Fibroblast of skin of abdomen (primary cell): ENCODE measurements around the gene AGPAT4.
A peak's percentile ranks its signal among the peaks of the same experiment; 100 is the strongest.

Experiments
- DNase-seq: peaks from one replicate; pipeline ENCODE4 v3.0.0-alpha.2; 2013

AGPAT4 gene

DNA sequence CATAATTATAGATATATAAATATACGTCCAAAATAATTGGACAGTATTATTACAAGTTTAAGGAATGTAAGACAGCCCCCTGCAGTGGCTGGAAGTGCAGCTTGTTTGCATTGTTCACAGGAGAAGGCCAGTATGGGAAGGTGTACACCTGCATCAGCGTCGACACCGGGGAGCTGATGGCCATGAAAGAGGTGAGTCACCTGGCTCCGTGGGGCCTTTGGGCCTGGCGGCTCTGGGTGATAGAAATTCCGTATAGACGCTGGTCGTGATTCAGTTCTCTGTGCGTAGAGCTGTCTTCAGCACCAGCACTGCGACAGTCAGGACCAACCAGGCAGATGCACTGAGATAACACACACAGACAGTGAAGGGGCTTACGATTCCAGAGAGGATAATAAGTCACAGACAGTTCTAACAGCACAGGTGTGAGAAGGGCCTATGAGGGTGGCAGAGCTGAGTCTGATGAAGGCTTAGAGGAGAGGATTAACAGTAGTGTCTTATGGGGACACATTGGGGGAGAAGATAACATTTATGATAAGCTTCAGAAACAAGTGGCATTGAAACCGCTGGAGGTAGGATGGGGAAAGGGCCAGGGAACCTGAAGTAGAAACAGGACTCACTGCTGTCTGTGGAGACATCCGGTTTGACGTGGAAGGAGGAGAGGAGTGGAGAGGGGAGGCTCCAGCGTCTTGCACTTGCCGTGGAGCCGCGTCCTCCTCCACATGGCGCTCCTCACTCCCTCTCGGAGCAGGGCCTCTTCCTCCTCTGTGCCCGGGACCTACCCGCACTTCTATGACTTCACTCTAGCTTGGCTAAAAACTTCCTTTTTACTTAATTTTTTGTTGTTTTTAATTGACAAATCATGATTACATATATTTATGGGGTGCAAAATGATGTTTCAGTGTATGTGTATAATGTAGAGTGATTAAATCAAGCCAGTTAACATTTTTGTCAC is 165.8 kb downstream of the AGPAT4 start:
- DNase-seq, result no peak

DNA sequence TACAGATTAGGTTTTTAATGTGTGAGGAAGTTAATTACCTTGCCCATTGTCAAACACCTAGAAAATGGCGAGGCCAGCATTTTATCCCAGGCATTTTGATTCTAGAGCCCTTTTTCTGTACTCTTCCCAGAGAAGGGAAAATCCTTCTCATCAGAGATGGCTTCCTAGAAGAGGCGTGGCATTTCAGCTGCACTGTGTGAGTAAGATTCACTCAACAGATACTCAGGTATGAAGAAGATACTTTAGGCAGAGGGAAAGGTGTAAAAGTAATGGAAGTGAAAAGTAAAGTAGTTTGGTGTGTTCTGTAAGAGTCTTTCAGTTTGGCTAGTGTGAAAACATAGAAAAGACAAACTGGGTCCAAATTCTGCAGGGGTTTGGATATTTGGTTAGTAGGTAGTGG is 168.5 kb downstream of the AGPAT4 start:
- DNase-seq, result no peak

GRCh38 chr6:161104966-161105365 is 168.9 kb downstream of the AGPAT4 start:
- DNase-seq, result peak; percentile 44

DNA sequence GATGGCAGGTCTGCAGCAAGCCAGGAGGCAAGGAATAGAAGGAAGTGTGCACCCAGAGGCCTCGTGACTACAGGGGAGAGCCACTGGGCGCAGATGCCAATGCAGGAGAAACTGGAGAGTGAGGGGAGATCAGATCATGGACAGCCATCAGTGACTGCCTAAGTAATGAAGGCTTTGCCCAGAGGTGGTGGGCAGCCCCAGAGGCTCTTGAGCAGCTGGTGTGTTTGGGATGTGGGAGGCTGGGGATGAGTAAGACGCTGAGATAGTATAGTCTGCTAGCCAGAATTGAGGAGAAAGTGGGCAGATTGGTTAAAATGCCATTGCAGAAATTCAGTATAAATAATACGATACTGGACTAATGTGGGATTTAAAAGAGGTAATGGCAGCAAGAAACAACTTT is 170.4 kb downstream of the AGPAT4 start:
- no peak for DNase-seq

DNA sequence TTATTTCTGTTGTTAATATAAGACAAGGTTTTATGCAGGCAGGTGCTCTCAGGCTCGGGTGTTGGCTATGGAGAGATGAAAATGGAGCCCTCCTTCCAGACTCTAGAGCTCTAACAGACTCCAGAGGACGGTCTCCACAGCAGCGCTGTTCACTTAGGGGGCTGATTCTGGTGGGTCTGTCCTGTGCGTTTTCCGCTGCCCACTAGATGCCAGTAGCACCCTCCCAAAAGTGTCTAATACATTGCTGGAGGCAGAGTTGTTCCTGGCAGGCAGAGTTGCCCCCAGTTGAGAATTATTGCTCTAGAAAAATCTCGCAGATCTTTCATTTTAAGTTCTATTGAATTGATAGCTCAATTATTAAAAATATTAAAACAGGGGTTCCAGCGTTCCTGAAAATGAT is 172.3 kb downstream of the AGPAT4 start:
- DNase-seq, result no peak

DNA sequence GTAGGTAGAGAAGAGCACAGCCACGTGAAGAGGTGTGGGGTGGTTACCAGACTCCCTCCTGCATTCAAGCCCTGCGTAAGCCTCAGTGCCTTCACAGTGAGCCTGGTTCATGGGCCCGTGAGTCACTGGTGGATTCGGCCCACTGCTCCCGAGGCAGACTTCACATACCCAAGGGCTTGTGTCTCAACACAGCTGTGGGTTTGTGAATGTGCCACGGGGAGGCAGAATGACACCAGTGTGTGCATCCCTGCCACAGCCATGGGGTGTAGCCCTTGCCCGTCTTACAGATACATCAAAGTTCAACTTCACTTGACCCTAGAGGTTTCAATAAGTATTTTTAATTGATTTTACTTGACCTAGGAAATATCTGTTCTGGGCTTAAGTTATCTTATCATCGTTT is 173.8 kb downstream of the AGPAT4 start:
- no peak for DNase-seq

- no peak for DNase-seq
Observed at GRCh38 chr6:161095916-161096315, 177.9 kb downstream of the AGPAT4 start.

DNA sequence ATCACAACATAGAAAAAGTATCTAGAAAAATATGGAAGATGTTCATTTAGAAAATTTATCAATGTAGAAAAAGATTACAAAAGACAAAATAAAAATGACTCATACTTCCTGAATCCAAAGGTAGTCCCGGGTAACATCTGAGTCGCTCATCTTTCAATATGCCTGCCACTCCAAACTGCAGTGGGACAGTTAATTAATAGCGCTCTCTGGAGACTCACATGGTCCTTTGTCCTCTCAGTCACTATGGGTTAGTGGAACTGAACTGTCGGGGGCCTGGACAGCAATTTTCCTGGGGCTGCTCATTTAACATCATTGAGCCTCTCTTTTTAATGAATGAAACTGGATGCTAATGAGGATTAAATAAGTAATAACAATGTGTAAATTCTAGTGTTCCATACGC is 178.9 kb downstream of the AGPAT4 start:
- no peak for DNase-seq

GRCh38 chr6:161091972-161092701 is 181.7 kb downstream of the AGPAT4 start:
- DNase-seq, result peak; percentile 49

DNA sequence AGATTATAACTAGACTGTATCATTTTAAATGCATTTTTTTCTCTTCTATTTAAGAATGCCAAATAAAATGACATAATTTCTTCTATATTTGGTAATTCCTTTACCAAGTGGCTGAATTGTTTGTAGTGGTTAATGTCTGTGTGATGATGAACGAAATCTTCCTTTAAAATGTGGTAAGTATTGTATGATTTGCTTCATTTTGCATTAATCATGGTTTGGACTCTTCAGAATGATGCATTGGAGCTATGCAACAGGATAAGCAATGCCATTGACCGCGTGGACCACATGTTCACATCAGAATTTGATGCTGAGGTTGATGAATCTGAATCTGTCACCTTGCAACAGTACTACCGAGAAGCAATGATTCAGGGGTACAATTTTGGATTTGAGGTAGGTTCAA is 182.7 kb downstream of the AGPAT4 start:
- no peak for DNase-seq

DNA sequence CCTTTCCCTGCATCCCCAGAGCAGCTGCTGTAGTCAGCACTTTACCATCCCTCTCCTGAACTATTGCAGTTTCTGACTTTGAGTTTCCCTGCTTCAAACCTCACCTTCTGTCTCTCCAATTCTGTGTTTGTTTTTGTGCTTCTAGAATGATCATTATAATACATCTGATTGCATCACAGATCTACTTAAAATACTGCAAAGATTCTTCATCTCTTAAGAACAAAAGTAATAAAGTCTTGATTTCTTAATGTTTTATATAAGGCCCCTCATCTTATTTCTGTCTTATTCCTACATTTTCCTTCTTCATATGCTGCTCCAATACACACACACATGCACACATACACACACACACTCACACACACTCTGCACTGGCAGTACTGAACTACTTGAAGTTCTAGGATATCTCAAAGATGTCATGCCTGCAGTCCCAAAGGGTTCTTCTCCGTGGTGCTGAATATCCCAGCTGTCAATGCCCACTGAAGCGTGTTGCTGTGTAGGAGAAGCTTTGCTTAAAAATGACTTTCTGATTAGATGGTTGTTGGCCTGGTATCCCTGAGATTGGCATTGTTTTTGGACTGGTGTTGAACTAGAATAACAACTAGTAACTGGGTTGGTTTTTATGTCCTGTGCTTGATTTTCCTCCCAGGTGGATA is 185.1 kb downstream of the AGPAT4 start:
- no peak for DNase-seq

GRCh38 chr6:161085246-161085645 is 188.6 kb downstream of the AGPAT4 start:
- DNase-seq, result no peak

DNA sequence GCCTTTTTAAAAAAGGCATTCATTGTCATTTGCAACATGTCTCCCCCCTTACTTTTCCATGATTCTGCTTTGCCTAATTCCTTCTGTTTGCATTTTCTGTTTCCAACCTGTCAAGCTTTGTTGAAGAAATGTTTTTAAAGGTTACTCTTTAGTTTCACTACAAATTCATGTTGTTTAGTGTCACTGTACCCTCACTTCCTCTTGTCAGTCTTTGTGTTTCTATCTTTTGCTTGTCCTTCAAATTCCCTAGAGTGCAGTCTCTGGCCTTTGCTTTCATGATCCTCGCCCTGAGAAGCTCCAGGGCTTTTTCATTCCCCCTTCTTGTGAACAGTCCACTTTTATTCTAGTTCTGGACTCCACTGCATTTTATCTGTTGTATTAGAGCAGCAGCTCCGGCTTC is 191.6 kb downstream of the AGPAT4 start:
- DNase-seq, result no peak

GRCh38 chr6:161080263-161080970 is 193.4 kb downstream of the AGPAT4 start:
- no peak for DNase-seq
